ENCODE results near the gene CFAP97. TPM values are rescaled to one million over a fixed set of nuclear protein-coding genes. Genes with fewer than 3 reads are reported as not detected.

Gene CFAP97
- total and polyA plus RNA-seq, 2 donors from 2014 or later: 8.0 to 39.4 TPM

DNA sequence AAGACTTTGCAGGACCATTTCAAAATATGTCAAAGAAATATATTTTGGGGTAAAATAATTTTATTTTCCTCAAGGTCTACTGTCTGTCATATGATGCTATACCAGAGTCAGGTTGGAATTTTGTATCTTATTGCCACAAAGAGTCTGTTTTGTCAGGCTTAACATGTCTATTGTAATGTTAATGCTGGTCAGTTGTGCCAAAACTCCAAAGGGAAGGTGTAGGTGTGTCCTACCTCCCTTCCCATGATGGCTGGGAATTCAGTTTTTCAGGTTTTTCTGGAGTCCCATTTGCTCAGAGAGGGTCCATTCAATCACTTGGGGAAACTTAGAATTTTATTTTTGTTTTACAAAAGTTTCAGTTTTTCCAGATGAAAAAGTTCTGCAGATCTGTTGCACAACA is 94.1 kb downstream of the CFAP97 start:
- no peak for FAIRE-seq
- Histone ChIP-seq H3K27ac (ENCODE audit: low read depth in 2 of 2, low read length in 2 of 2) (peak overlapping the region; percentile 38 to 75), H3K4me1 (ENCODE audit: control insufficient read depth in 2 of 3, insufficient read depth in 2 of 3, low read depth in 1 of 3, low read length in 3 of 3) (peaks cover 0 to 23% (median 11%) of the 10 kb centered on the region in 3 donors), H3K27me3 (ENCODE audit: control insufficient read depth, insufficient read depth, low read length) (no peaks in the 10 kb centered on the region), H3K36me3 (ENCODE audit: control insufficient read depth in 2 of 3, insufficient read depth in 3 of 3, low read length in 3 of 3) (no peaks in the 10 kb centered on the region), H3K9me3 (ENCODE audit: control insufficient read depth in 2 of 3, insufficient read depth in 1 of 3, low read length in 3 of 3) (no peaks in the 10 kb centered on the region), H3K9ac (ENCODE audit: low read length in 3 of 3) (no peak overlapping the region), H3K4me3 (ENCODE audit: low read length in 3 of 3) (no peak overlapping the region)
- DNase-seq: no peak
- TF ChIP-seq CTCF (IDR thresholded peaks at IDR 0.05; ENCODE audit: borderline replicate concordance, extremely low read depth, insufficient read depth): no peak
- intact Hi-C loops (cut with DNase I): no loop called here

Other genes with a start within 250 kb of the CFAP97 start
- not detected for gene HELT, start 185.5 kb downstream of the CFAP97 start, total RNA-seq
- 0.37 TPM for gene HELT, start 185.5 kb downstream of the CFAP97 start, polyA plus RNA-seq (ENCODE audit: insufficient read depth, low read depth, low replicate concordance)
- gene SLC25A4, start 60.7 kb downstream of the CFAP97 start, total RNA-seq: 41.2 TPM
- 148 TPM for gene SLC25A4, start 60.7 kb downstream of the CFAP97 start, polyA plus RNA-seq (ENCODE audit: insufficient read depth, low read depth, low replicate concordance)
- 19.4 TPM for gene SNX25, start 5.6 kb upstream of the CFAP97 start, total RNA-seq
- gene SNX25, start 5.6 kb upstream of the CFAP97 start, polyA plus RNA-seq (ENCODE audit: insufficient read depth, low read depth, low replicate concordance): 8.9 TPM
- gene LRP2BP, start 191.9 kb upstream of the CFAP97 start, total RNA-seq: 1.9 TPM
- gene LRP2BP, start 191.9 kb upstream of the CFAP97 start, polyA plus RNA-seq (ENCODE audit: insufficient read depth, low read depth, low replicate concordance): 0.99 TPM
- 13.0 TPM for gene ANKRD37, start 192.8 kb upstream of the CFAP97 start, total RNA-seq
- 14.2 TPM for gene ANKRD37, start 192.8 kb upstream of the CFAP97 start, polyA plus RNA-seq (ENCODE audit: insufficient read depth, low read depth, low replicate concordance)
- 47.1 TPM for gene UFSP2, start 222.0 kb upstream of the CFAP97 start, total RNA-seq
- gene UFSP2, start 222.0 kb upstream of the CFAP97 start, polyA plus RNA-seq (ENCODE audit: insufficient read depth, low read depth, low replicate concordance): 47.3 TPM

Measured in kidney (tissue), 14 donors.